ENCODE results near the gene FOXC1.

DNA sequence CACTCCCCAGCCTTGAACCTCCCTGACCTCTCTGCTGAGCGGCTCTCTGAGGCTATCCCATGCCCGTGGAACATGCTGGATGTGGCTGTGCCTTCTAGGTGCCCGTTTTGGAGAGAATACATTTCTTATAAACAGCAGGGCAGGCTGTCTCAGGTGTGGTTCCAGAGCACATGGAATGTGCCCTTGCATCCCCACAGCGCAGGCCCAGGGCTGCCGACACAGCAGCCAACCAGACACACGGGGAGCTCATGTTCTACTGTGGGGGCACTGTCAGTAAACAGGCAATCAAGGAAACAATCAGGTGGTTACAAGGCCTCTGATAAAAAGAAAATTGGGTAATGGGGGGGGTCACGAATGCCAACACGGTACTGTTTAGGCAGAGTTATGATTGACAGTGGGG, 30.8 kb downstream of the FOXC1 start:
- TF ChIP-seq, protein P1, sequence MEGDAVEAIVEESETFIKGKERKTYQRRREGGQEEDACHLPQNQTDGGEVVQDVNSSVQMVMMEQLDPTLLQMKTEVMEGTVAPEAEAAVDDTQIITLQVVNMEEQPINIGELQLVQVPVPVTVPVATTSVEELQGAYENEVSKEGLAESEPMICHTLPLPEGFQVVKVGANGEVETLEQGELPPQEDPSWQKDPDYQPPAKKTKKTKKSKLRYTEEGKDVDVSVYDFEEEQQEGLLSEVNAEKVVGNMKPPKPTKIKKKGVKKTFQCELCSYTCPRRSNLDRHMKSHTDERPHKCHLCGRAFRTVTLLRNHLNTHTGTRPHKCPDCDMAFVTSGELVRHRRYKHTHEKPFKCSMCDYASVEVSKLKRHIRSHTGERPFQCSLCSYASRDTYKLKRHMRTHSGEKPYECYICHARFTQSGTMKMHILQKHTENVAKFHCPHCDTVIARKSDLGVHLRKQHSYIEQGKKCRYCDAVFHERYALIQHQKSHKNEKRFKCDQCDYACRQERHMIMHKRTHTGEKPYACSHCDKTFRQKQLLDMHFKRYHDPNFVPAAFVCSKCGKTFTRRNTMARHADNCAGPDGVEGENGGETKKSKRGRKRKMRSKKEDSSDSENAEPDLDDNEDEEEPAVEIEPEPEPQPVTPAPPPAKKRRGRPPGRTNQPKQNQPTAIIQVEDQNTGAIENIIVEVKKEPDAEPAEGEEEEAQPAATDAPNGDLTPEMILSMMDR (IDR thresholded peaks at IDR 0.05) = no peak
- no peak for TF ChIP-seq POLR2A (IDR thresholded peaks at IDR 0.05)
- TF ChIP-seq POLR2AphosphoS5 (IDR thresholded peaks at IDR 0.05) = no peak
- no peak for TF ChIP-seq EP300 (IDR thresholded peaks at IDR 0.05)

Measured in stomach (tissue), 4 donors.